GM13977 (cell line): ENCODE results near the gene KAT5.

ENCODE experiments used
- DNase-seq: peaks from one replicate; pipeline ENCODE4 v3.0.0; 2012; ENCODE audit warnings: low spot score
- in situ Hi-C: fragments of 300-500 bp; cut with MboI; formaldehyde crosslinking; loops from one replicate; pipeline ENCODE4 v1.12.0; 2022; ENCODE audit warnings: low sequenced_read_pairs, low pct_unique_long_range_greater_than_20kb, mixed read lengths, inconsistent platforms; ENCODE audit not compliant: unreplicated experiment
- TF ChIP-seq, protein P1 (sequence below): IDR thresholded peaks from 2 replicates; pipeline ENCODE4 v1.5.1; 2012; ENCODE audit warnings: mild to moderate bottlenecking, control low read depth; ENCODE audit not compliant: insufficient read depth; ENCODE audit errors: extremely low read depth, missing control alignments

The KAT5 gene

DNA sequence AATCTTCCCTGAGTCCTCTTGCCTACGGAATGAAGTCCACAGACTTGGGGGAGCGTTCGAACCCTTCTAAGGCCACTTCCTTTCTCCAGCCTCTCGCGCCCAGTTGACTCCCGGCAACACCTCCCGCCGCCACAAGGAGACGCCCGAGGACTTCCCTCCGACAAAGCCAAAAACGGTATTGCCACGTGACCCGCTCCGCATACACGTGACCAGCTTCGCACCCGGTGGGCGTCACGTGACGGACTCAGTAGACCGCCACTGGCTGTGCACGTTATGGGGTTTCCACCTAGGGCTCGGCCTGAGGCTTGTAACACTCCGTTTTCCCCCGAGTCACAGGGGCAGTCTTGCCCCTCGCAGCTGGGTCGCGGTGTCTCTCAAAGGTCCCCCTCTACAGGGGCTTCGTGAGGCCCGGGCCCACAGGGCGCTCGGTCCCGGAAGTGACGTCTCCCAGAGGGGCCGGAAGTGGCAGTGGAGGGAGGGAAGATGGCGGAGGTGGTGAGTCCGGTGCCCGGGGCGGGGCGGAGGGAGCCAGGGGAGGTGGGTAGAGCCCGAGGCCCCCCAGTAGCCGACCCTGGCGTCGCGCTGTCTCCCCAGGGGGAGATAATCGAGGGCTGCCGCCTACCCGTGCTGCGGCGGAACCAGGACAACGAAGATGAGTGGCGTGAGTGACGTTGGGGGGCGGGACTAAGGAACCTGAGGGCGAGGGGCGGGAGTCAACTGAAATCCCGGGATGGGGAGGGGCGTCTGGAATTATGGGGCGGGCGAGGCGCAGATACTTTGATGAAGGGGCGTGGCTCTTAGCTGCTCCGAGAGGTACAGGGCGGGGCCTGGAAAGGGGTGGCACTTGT, at the start of gene KAT5:
Gene KAT5, plus strand, starts transcription at position 468 of the 848 bp plus-strand sequence. Its CDS starts 16 bp downstream, at position 484.
- in situ Hi-C loops, result loop anchor here (10.0 kb wide), 1 partner anchor 103 kb away; no protein-coding TSS in a partner anchor
- TF ChIP-seq, protein P1, sequence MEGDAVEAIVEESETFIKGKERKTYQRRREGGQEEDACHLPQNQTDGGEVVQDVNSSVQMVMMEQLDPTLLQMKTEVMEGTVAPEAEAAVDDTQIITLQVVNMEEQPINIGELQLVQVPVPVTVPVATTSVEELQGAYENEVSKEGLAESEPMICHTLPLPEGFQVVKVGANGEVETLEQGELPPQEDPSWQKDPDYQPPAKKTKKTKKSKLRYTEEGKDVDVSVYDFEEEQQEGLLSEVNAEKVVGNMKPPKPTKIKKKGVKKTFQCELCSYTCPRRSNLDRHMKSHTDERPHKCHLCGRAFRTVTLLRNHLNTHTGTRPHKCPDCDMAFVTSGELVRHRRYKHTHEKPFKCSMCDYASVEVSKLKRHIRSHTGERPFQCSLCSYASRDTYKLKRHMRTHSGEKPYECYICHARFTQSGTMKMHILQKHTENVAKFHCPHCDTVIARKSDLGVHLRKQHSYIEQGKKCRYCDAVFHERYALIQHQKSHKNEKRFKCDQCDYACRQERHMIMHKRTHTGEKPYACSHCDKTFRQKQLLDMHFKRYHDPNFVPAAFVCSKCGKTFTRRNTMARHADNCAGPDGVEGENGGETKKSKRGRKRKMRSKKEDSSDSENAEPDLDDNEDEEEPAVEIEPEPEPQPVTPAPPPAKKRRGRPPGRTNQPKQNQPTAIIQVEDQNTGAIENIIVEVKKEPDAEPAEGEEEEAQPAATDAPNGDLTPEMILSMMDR, result peak; percentile 99
- DNase-seq, result peak; percentile 89

DNA sequence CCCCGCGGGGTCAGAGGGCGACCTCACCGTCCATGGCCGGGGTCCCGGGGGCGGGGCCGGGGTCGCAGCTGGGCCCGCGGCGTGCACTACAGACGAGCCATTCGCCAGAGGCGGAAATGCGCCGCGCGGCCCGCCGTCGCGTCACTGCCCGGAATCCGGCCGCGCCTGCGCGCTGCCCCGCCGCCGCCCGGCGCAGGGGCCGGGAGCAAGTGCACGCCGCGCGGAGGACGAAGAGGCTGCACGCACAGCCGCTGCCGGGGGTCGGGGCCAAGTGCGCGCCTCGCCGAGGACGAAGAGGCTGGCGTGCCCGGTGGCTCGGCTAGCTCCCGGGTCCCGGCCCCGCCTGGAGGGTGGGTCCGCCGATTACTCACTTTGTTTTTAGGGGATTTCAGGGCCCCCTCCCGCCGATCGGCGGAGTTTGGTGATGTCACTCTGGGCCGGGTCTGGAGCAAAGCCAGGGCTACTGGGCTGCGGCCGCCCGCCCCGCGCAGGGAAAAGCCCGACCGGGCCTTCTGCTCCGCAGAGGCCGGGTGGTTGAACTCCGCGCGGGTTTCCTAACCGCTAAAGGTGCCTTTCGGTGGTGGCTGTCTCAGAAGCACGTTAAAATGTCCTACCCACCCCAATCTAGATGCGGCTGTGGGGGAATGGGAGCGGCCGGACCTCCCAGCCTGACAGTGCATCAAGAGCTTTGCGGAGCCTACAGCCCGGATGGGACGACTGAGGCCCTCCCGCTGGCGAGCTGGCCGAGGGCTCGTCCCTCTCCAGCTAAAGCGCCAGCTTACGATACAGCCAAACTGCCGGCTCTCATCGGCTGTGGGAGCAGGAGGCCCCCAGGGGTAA, 49.0 kb upstream of the KAT5 start, which contains the start of gene RELA:
Gene RELA, minus strand, starts transcription at position 118 of the 840 bp plus-strand sequence. Its CDS starts 84 bp downstream, at position 34.
- DNase-seq, result peak; percentile 96
- in situ Hi-C loops, result no loop called here
- TF ChIP-seq, protein P1, result no peak

- in situ Hi-C loops, result no loop called here
- TF ChIP-seq, protein P1, result no peak
- DNase-seq, result peak; percentile 59
Measured at GRCh38 chr11:65663639-65664200, 48.3 kb upstream of the KAT5 start.

DNA sequence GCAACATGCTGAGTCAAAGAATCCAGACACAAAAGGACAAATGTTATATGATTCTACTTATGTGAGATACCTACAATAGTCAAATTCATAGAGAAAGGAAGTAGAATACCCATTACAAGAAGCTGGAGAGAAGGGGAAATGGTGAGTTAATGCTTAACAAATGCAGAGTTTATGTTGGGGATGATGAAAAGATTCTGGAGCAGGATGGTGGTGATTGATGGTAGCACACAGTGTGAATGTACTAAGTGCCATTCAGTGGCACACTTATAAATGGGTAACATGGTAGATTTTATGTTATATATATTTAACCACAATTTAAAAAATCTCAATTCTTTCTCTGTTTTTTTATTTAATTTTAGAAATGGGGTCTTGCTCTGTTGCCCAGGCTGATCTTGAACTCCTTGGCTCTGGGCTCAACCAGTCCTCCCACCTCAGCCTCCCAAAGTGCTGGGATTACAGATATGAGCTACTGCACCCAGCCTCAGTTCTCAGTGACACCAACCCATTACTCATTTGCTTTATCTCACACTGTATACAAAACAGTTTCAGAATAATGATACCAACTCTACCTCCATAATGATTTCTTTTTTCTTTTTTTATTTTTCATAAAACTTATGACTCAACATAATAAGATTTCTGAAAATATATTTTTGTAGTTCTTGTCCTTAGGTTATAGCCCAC, 39.7 kb upstream of the KAT5 start:
- in situ Hi-C loops, result no loop called here
- DNase-seq, result no peak
- TF ChIP-seq, protein P1, result no peak

GRCh38 chr11:65672982-65673381, 39.1 kb upstream of the KAT5 start:
- no peak for DNase-seq
- TF ChIP-seq, protein P1, result no peak
- in situ Hi-C loops, result no loop called here
